H9 (cell line): ENCODE measurements around the gene NRP1. TPM values are rescaled to one million over a fixed set of nuclear protein-coding genes. Genes with fewer than 3 reads are reported as not detected.
"Not testable (repeated sequence)": the region's sequence is repeated elsewhere in the genome, so short reads cannot be mapped to it uniquely, and the experiment has no call there.

Experiments used
- DNase-seq: peaks from one replicate; pipeline ENCODE4 v3.0.0-alpha.2; 2017
- H2AFZ ChIP-seq: one replicate; pipeline ENCODE4 v1.6.1; 2013; ENCODE audit warnings: mild to moderate bottlenecking, low read length, control low read depth, moderate library complexity
- H2AK5ac ChIP-seq: 2 replicates; pipeline ENCODE4 v1.6.1; 2013; ENCODE audit warnings: low read length, control low read depth, mixed read lengths; ENCODE audit not compliant: insufficient read length
- H2BK120ac ChIP-seq: one replicate; pipeline ENCODE4 v1.6.1; 2013; ENCODE audit warnings: low read depth, mild to moderate bottlenecking, low read length, control low read depth, inconsistent platforms; ENCODE audit not compliant: poor library complexity, severe bottlenecking
- H2BK12ac ChIP-seq: 2 replicates; pipeline ENCODE4 v1.6.1; 2013; ENCODE audit warnings: low read length, control low read depth, mixed read lengths, low read depth; ENCODE audit not compliant: insufficient read length
- H2BK15ac ChIP-seq: 2 replicates; pipeline ENCODE4 v1.6.1; 2013; ENCODE audit warnings: low read depth, low read length, control low read depth
- H2BK20ac ChIP-seq: one replicate; pipeline ENCODE4 v1.6.1; 2013; ENCODE audit warnings: low read depth, mild to moderate bottlenecking, low read length, control low read depth, inconsistent platforms; ENCODE audit not compliant: poor library complexity, severe bottlenecking
- H2BK5ac ChIP-seq: 2 replicates; pipeline ENCODE4 v1.6.1; 2013; ENCODE audit warnings: low read length, control low read depth, mixed read lengths; ENCODE audit not compliant: insufficient read length
- H3K14ac ChIP-seq: 2 replicates; pipeline ENCODE4 v1.6.1; 2013; ENCODE audit warnings: low read length, control low read depth; ENCODE audit not compliant: insufficient read depth
- H3K18ac ChIP-seq: 2 replicates; pipeline ENCODE4 v1.6.1; 2013; ENCODE audit warnings: low read depth, mild to moderate bottlenecking, mixed read lengths, low read length, control low read depth; ENCODE audit not compliant: insufficient read length
- H3K23ac ChIP-seq: 2 replicates; pipeline ENCODE4 v1.6.1; 2013; ENCODE audit warnings: low read length, control low read depth, mixed read lengths, low read depth; ENCODE audit not compliant: insufficient read length
- H3K23me2 ChIP-seq: 2 replicates; pipeline ENCODE4 v1.6.1; 2013; ENCODE audit warnings: low read depth, mild to moderate bottlenecking, mixed read lengths, low read length, control low read depth; ENCODE audit not compliant: insufficient read length, poor library complexity, severe bottlenecking
- H3K27ac ChIP-seq: 2 replicates; pipeline ENCODE4 v1.5.1; 2013; ENCODE audit warnings: low read length, control low read depth, mixed read lengths, low read depth; ENCODE audit not compliant: insufficient read length
- H3K27me3 ChIP-seq: 2 replicates; pipeline ENCODE4 v1.6.1; 2013; ENCODE audit warnings: low read length, control low read depth, inconsistent platforms; ENCODE audit not compliant: insufficient read depth
- H3K4ac ChIP-seq: 2 replicates; pipeline ENCODE4 v1.6.1; 2013; ENCODE audit warnings: low read depth, mild to moderate bottlenecking, control low read depth, inconsistent platforms, low read length, moderate library complexity
- H3K4me1 ChIP-seq: 2 replicates; pipeline ENCODE4 v1.6.1; 2013; ENCODE audit warnings: low read length, control low read depth, inconsistent platforms; ENCODE audit not compliant: insufficient read depth
- H3K4me2 ChIP-seq: 2 replicates; pipeline ENCODE4 v1.6.1; 2013; ENCODE audit warnings: low read length, control low read depth, mixed read lengths; ENCODE audit not compliant: insufficient read length, insufficient read depth
- H3K56ac ChIP-seq: 2 replicates; pipeline ENCODE4 v1.6.1; 2013; ENCODE audit warnings: low read depth, mild to moderate bottlenecking, mixed read lengths, low read length, control low read depth; ENCODE audit not compliant: insufficient read length
- H3K79me1 ChIP-seq: 2 replicates; pipeline ENCODE4 v1.6.1; 2013; ENCODE audit warnings: low read depth, mild to moderate bottlenecking, moderate library complexity, low read length, control low read depth, inconsistent platforms; ENCODE audit not compliant: insufficient read depth, poor library complexity, severe bottlenecking
- H3K79me2 ChIP-seq: 2 replicates; pipeline ENCODE4 v1.6.1; 2013; ENCODE audit warnings: low read length, control low read depth, inconsistent platforms; ENCODE audit not compliant: insufficient read depth
- H3K9ac ChIP-seq: 2 replicates; pipeline ENCODE4 v1.6.1; 2013; ENCODE audit warnings: low read length, control low read depth, mixed read lengths; ENCODE audit not compliant: insufficient read length; ENCODE audit errors: extremely low read depth
- H3K9me3 ChIP-seq: one replicate; pipeline ENCODE4 v1.6.1; 2013; ENCODE audit warnings: low read depth, low read length, inconsistent platforms; ENCODE audit not compliant: control insufficient read depth
- H3T11ph ChIP-seq: one replicate; pipeline ENCODE4 v1.6.1; 2013; ENCODE audit warnings: mild to moderate bottlenecking, low read length, control low read depth, inconsistent platforms
- H4K20me1 ChIP-seq: one replicate; pipeline ENCODE4 v1.6.1; 2013; ENCODE audit not compliant: control insufficient read depth, insufficient read length, insufficient read depth
- H4K5ac ChIP-seq: 2 replicates; pipeline ENCODE4 v1.6.1; 2013; ENCODE audit warnings: low read depth, mild to moderate bottlenecking, mixed read lengths, low read length, control low read depth; ENCODE audit not compliant: insufficient read length
- H4K8ac ChIP-seq: replicated peaks from 2 replicates; pipeline ENCODE4 v1.6.1; 2013; ENCODE audit warnings: low read length, control low read depth, mixed read lengths, low read depth; ENCODE audit not compliant: insufficient read length
- H4K91ac ChIP-seq: 2 replicates; pipeline ENCODE4 v1.6.1; 2013; ENCODE audit warnings: low read depth, mild to moderate bottlenecking, moderate library complexity, mixed read lengths, low read length, control low read depth; ENCODE audit not compliant: insufficient read length
- H3K27ac Mint-ChIP-seq, 3 experiments: 2 replicates in 2 of 3; 3 replicates in 1 of 3; pipeline ENCODE4 v1.8.0; 2020 to 2021; ENCODE audit warnings: mixed read lengths in 3 of 3, mild to moderate bottlenecking in 1 of 3, moderate library complexity in 1 of 3
- H3K27me3 Mint-ChIP-seq: 2 replicates; pipeline ENCODE4 v1.8.0; 2021; ENCODE audit warnings: low read depth, mild to moderate bottlenecking, moderate library complexity, mixed read lengths
- H3K36me3 Mint-ChIP-seq, 3 experiments: 2 replicates in 2 of 3; 3 replicates in 1 of 3; pipeline ENCODE4 v1.8.0; 2020 to 2021; ENCODE audit warnings: low read depth in 3 of 3, mixed read lengths in 3 of 3; ENCODE audit not compliant: insufficient read depth in 1 of 3
- H3K4me1 Mint-ChIP-seq, 2 experiments: 2 replicates each; pipeline ENCODE4 v1.8.0; 2020; ENCODE audit warnings: mixed read lengths in 2 of 2
- H3K4me3 Mint-ChIP-seq, 2 experiments: 2 replicates in 1 of 2; 3 replicates in 1 of 2; pipeline ENCODE4 v1.8.0; 2020 to 2021; ENCODE audit warnings: mild to moderate bottlenecking in 2 of 2, mixed read lengths in 2 of 2, moderate library complexity in 1 of 2
- H3K9me3 Mint-ChIP-seq, 2 experiments: 2 replicates in 1 of 2; 3 replicates in 1 of 2; pipeline ENCODE4 v1.8.0; 2020; ENCODE audit warnings: mild to moderate bottlenecking in 2 of 2, mixed read lengths in 2 of 2, moderate library complexity in 1 of 2
- CTCF ChIP-seq: fragments of 200-600 bp; sonication (generic); conservative IDR thresholded peaks from 3 replicates; pipeline ENCODE4 v1.8.0; 2021; ENCODE audit warnings: antibody characterized with exemption, mild to moderate bottlenecking
- WGBS: extraction: QIAGEN DNeasy Blood & Tissue Kit; methylation state at CpG from one replicate; pipeline ENCODE4 v1.1.7; 2013; ENCODE audit warnings: missing lambda C conversion rate, low lambda C conversion rate, mixed read lengths; ENCODE audit not compliant: insufficient read length; ENCODE audit errors: extremely low coverage; 5-methylcytosine and 5-hydroxymethylcytosine counted together
- total RNA-seq: library from RNA; stranded (reverse); gene quantifications from 2 replicates; pipeline ENCODE4 v1.2.1, GENCODE V29; 2021

NRP1 gene
- total RNA-seq, 1 experiment from 2014 or later = 4.6 TPM

DNA sequence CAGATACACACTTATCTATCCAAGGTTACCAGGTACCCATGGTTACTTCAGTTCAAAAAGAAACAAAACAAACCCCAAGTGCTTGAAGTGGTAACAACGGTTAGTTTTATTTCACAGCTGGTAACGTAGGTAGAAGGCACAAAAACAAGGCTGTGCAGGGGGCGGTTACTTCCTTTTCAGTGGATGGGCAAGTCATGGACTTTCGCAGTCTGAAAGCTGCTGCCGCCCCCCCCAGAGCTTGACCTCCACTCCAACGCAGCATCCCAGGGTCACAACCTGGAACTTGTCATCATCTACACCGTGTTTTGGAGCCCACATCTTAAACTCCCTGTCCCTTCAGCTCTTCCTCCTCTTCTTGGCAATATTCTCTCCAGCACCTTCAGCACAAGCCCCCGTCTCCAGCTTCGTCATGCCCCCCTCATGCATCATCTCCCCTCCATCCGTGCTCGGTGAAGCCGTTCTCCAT lies 195.3 kb downstream of the NRP1 start:
- no CpG with 5 or more reads among the region's 12 CpGs for WGBS
- H3K27ac ChIP-seq = no peak overlapping the region

DNA sequence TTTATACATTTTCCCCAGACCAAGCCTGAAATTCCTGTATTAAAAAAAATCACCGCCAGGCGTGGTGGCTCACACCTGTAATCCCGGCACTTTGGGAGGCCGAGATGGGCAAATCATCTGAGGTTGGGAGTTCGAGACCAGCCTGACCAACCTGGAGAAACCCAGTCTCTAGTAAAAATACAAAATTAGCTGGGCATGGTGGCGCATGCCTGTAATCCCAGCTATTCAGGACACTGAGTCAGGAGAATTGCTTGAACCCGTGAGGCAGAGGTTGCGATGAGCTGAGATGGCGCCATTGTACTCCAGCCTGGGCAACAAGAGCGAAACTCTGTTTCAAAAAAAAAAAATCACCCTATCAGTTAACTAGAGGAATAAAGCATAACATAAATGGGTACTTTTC lies 195.8 kb downstream of the NRP1 start:
- H3K4me1 Mint-ChIP-seq, H3K27me3 ChIP-seq, H3K9me3 Mint-ChIP-seq, H4K20me1 ChIP-seq, H3K27ac Mint-ChIP-seq, H2BK15ac ChIP-seq, H3K79me1 ChIP-seq, H3K4me2 ChIP-seq, H2AFZ ChIP-seq, H3K36me3 Mint-ChIP-seq, H3K9ac ChIP-seq, H2BK5ac ChIP-seq, H2AK5ac ChIP-seq, H4K91ac ChIP-seq, H3K27me3 Mint-ChIP-seq, H2BK12ac ChIP-seq, H4K8ac ChIP-seq, H4K5ac ChIP-seq, H3K18ac ChIP-seq, H3K4me1 ChIP-seq, H3K23me2 ChIP-seq, H3K56ac ChIP-seq, H3K14ac ChIP-seq, H3K27ac ChIP-seq, H2BK120ac ChIP-seq, DNase-seq, H3K9me3 ChIP-seq, H3K23ac ChIP-seq, H2BK20ac ChIP-seq, H3K4ac ChIP-seq, H3K4me3 Mint-ChIP-seq, H3T11ph ChIP-seq, H3K79me2 ChIP-seq: not testable (repeated sequence)
- no CpG with 5 or more reads among the region's 10 CpGs for WGBS

More for the DNA sequence above, 195.3 kb downstream of the NRP1 start:
- H3K4me1 ChIP-seq = no peaks in the 10 kb centered on the region
- H4K8ac ChIP-seq = no peak overlapping the region
- no peaks in the 10 kb centered on the region for H3K79me1 ChIP-seq
- H3K27ac Mint-ChIP-seq = no peak overlapping the region
- no peak overlapping the region for H2BK12ac ChIP-seq
- H2BK5ac ChIP-seq = no peak overlapping the region
- no peaks in the 10 kb centered on the region for H3K27me3 ChIP-seq
- no peaks in the 10 kb centered on the region; the same call in 1 of the 2 replicates for H3K27me3 Mint-ChIP-seq
- no peak overlapping the region for H3K56ac ChIP-seq
- H3K9me3 ChIP-seq = no peaks in the 10 kb centered on the region
- H2BK15ac ChIP-seq = no peak overlapping the region
- no peak overlapping the region for H3K14ac ChIP-seq
- H2AFZ ChIP-seq = no peak overlapping the region
- no peak overlapping the region for H3K4ac ChIP-seq
- DNase-seq = no peak
- H3K4me1 Mint-ChIP-seq = peaks cover 2 to 3% of the 10 kb centered on the region in 2 experiments; a peak in 2 of 4 replicates
- H2BK20ac ChIP-seq = no peak overlapping the region
- H4K91ac ChIP-seq = no peak overlapping the region
- H4K20me1 ChIP-seq = no peaks in the 10 kb centered on the region
- H3K36me3 Mint-ChIP-seq = no peaks in the 10 kb centered on the region; a peak in 1 of 7 replicates
- no peaks in the 10 kb centered on the region; a peak in 2 of 5 replicates for H3K9me3 Mint-ChIP-seq
- H2AK5ac ChIP-seq = no peak overlapping the region
- H3K18ac ChIP-seq = peak overlapping the region; percentile 58
- H4K5ac ChIP-seq = no peak overlapping the region
- H3K79me2 ChIP-seq = no peaks in the 10 kb centered on the region
- no peak overlapping the region for H3T11ph ChIP-seq
- no peak overlapping the region for H3K23ac ChIP-seq
- H2BK120ac ChIP-seq = no peak overlapping the region
- no peak overlapping the region for H3K9ac ChIP-seq
- H3K23me2 ChIP-seq = no peaks in the 10 kb centered on the region
- H3K4me3 Mint-ChIP-seq = no peak overlapping the region
- no peak overlapping the region for H3K4me2 ChIP-seq
- TF ChIP-seq CTCF = no peak
